Lower lobe of right lung (tissue), 2 donors: ENCODE measurements around the gene NBEAL2. TPM values are rescaled to one million over a fixed set of nuclear protein-coding genes. Genes with fewer than 3 reads are reported as not detected.

Experiments used
- ATAC-seq, 2 donors: fragments of 200-7000 bp; cut with Tn5 transposase; one replicate each; pipeline ENCODE4 v1.9.1; 2020 to 2022; ENCODE audit warnings: mild to moderate bottlenecking in 2 of 2, moderate library complexity in 2 of 2
- DNase-seq: peaks from one replicate; pipeline ENCODE4 v3.0.0-alpha.2; 2020
- H3K27ac ChIP-seq: fragments of 200-600 bp; one replicate; pipeline ENCODE4 v1.8.0; 2022
- H3K27me3 ChIP-seq: fragments of 200-600 bp; one replicate; pipeline ENCODE4 v1.8.0; 2022; ENCODE audit warnings: low read depth
- H3K36me3 ChIP-seq: fragments of 200-600 bp; one replicate; pipeline ENCODE4 v1.8.0; 2022; ENCODE audit warnings: mild to moderate bottlenecking
- H3K4me1 ChIP-seq: fragments of 200-600 bp; one replicate; pipeline ENCODE4 v1.8.0; 2022
- H3K4me3 ChIP-seq: fragments of 200-600 bp; one replicate; pipeline ENCODE4 v1.8.0; 2022; ENCODE audit warnings: mild to moderate bottlenecking
- H3K9me3 ChIP-seq: fragments of 200-600 bp; one replicate; pipeline ENCODE4 v1.8.0; 2022
- intact Hi-C: fragments of 100-400 bp; cut with DNase I; formaldehyde crosslinking; loops from one replicate; pipeline ENCODE4 v1.11.0; 2022
- total RNA-seq: library from RNA; stranded (reverse); fragmentation: NEBNext Ultra II Directional; extraction: Animal tissue kit (Norgen Biotek cat#: 25700); gene quantifications from one replicate; pipeline ENCODE4 v1.2.1, GENCODE V29; 2021
- TF ChIP-seq, protein P1 (sequence below): fragments of 200-600 bp; IDR thresholded peaks from one replicate; pipeline ENCODE4 v1.8.0; 2022; ENCODE audit warnings: antibody characterized with exemption, mild to moderate bottlenecking
- donor health status: DM: no; HTN: yes; CAD: no; lungs with severe emphysema.

Gene NBEAL2
- total RNA-seq, 1 donor from 2014 or later: 97.0 TPM

DNA sequence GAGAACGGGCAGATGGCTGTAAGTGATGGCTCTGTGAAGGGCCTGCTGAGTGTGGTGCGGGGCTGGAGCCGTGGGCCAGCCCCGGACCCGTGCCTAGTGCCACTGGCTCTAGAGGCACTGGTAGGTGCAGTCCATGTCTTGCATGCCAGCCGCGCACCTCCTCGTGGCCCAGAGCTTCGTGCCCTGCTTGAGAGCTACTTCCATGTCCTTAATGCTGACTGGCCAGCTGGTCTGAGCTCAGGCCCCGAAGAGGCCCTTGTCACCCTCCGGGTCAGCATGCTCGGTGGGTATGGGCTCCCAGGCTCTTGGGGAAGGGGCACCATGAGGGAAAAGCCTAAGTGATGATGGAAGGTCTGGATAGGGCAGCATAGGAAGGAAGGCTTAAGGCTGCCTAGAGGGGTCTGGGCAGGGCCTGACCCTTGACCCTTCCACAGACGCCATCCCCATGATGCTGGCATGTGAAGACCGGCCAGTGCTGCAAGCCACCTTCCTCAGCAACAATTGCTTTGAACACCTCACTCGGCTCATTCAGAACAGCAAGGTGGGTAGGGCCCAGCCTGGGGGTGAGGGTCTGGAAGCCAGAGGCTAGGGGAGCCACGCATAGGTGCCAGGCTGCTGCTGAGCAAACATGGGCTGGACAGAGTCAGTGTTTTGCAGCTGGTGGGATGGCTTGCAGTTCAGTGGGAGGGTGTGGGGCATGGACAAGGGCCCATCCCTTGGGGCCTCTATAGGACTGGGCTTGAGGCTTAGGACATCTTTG is 12.1 kb downstream of the NBEAL2 start:
- TF ChIP-seq, protein P1, sequence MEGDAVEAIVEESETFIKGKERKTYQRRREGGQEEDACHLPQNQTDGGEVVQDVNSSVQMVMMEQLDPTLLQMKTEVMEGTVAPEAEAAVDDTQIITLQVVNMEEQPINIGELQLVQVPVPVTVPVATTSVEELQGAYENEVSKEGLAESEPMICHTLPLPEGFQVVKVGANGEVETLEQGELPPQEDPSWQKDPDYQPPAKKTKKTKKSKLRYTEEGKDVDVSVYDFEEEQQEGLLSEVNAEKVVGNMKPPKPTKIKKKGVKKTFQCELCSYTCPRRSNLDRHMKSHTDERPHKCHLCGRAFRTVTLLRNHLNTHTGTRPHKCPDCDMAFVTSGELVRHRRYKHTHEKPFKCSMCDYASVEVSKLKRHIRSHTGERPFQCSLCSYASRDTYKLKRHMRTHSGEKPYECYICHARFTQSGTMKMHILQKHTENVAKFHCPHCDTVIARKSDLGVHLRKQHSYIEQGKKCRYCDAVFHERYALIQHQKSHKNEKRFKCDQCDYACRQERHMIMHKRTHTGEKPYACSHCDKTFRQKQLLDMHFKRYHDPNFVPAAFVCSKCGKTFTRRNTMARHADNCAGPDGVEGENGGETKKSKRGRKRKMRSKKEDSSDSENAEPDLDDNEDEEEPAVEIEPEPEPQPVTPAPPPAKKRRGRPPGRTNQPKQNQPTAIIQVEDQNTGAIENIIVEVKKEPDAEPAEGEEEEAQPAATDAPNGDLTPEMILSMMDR: no peak
- no peaks in the 10 kb centered on the region for H3K9me3 ChIP-seq
- H3K4me3 ChIP-seq: no peak overlapping the region
- intact Hi-C loops: no loop called here
- DNase-seq (peak; percentile 36), ATAC-seq (no peak)
- H3K4me1 ChIP-seq: peaks cover 35% of the 10 kb centered on the region
- H3K27ac ChIP-seq: no peak overlapping the region
- H3K27me3 ChIP-seq: no peaks in the 10 kb centered on the region
- peaks cover 65% of the 10 kb centered on the region for H3K36me3 ChIP-seq

DNA sequence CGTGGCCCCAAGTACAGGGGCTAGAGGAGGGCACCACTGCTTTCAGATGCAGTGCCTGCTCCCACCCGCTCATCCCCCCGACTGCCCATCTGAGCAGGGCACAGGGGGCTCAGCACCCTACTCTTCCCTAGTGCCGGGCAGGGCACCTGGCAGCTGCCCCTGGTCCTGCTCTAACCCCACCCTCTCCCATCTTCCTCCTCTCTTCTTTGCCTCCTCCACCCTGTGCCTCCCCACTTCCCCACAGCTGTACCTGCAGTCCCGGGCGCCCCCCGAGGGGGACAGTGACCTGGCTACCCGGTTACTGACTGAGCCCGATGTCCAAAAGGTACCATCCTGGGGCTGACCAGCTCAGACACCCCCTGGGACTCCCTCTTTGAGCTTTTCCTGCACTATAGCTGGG is 12.8 kb downstream of the NBEAL2 start:
- H3K27me3 ChIP-seq: no peaks in the 10 kb centered on the region
- DNase-seq: peak; percentile 23
- ATAC-seq: no peak
- TF ChIP-seq, protein P1: no peak
- no peak overlapping the region for H3K4me3 ChIP-seq
- intact Hi-C loops: no loop called here
- peaks cover 29% of the 10 kb centered on the region for H3K4me1 ChIP-seq
- no peaks in the 10 kb centered on the region for H3K9me3 ChIP-seq
- peaks cover 71% of the 10 kb centered on the region for H3K36me3 ChIP-seq
- H3K27ac ChIP-seq: no peak overlapping the region

DNA sequence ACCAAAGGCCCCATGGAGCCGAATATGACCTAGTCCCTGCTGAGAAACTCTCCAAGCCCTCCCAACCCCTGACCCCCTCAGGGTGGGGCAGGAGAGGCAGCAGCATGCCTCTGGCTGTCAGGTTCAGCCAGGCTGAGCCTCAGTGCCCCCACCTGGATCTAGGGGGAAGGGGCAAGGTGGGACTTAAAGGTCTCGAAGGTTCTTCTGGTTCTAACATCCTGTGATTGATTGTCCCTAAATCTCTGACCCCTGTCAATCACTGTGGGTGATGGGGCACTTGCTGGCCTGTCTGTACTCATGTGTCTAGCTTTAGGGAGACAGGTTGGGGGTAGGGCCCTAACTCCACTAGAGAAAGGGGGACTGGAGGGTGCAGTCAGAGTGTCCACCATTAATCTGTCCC is 13.8 kb downstream of the NBEAL2 start:
- intact Hi-C loops: no loop called here
- H3K9me3 ChIP-seq: no peaks in the 10 kb centered on the region
- ATAC-seq (no peak), DNase-seq (no peak)
- H3K36me3 ChIP-seq: peaks cover 81% of the 10 kb centered on the region
- TF ChIP-seq, protein P1: no peak
- H3K27me3 ChIP-seq: no peaks in the 10 kb centered on the region
- no peak overlapping the region for H3K27ac ChIP-seq
- H3K4me1 ChIP-seq: peaks cover 20% of the 10 kb centered on the region
- no peak overlapping the region for H3K4me3 ChIP-seq

DNA sequence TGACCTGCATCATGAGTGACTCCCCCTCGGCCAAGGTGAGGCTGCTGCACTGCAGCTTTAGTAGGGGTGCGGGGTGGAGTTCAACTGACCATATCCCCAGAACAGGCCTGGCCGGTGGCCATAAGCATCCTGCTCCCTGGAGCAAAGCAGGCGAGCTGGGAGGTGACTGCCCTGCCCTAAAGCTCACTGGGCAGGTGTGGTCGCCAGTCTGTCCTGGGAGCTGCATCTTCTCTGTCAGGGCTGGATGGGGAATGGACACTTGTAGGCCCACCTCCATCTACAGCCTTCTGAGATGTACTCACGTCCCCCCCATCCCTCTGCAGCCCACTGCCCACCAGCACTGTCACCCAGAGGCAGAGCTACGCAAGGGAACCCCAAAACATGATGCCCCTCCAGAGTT is 14.5 kb downstream of the NBEAL2 start:
- H3K27ac ChIP-seq: no peak overlapping the region
- peaks cover 87% of the 10 kb centered on the region for H3K36me3 ChIP-seq
- DNase-seq (peak; percentile 16), ATAC-seq (no peak)
- no peak overlapping the region for H3K4me3 ChIP-seq
- peaks cover 20% of the 10 kb centered on the region for H3K4me1 ChIP-seq
- TF ChIP-seq, protein P1: no peak
- intact Hi-C loops: no loop called here
- H3K9me3 ChIP-seq: no peaks in the 10 kb centered on the region
- no peaks in the 10 kb centered on the region for H3K27me3 ChIP-seq

DNA sequence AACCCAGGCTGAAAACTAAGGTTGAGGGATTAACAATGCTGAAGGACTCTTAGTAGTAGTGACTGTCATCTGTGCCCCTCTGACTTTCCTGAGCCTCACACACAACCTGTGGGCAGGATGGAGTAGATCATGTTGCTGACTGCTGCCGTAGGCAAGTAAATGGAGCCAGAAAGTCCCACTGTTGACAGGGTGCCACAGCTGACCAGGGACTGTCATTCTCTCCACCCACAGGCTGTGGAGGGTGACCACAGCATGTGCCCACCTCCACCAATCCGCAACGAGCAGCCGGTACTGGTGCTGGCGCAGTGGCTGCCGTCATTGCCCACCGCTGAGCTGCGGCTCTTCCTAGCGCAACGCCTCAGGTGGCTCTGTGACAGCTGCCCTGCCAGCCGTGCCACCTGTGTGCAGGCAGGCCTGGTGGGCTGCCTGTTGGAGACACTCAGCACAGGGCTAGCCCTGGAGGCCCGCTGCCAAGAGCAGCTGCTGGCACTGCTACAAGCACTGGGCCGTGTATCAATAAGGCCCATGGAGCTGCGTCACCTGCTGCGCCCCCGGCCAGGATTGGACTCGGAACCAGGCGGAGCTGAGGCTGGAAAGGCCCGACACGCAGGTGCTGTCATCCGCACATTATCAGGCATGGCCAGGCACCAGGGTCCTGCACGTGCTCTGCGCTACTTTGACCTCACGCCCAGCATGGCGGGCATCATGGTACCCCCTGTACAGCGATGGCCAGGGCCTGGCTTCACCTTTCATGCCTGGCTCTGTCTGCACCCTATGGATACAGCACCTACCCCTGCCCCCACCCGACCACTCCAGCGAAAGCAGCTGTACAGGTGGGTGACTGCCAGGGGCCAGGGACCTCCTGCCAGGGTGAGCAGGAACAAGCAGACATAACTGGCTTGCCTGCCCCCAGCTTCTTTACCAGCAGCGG is 15.6 kb downstream of the NBEAL2 start:
- H3K4me1 ChIP-seq: peaks cover 10% of the 10 kb centered on the region
- no peak for ATAC-seq
- no peaks in the 10 kb centered on the region for H3K27me3 ChIP-seq
- H3K36me3 ChIP-seq: peaks cover 94% of the 10 kb centered on the region
- no peak overlapping the region for H3K27ac ChIP-seq
- H3K4me3 ChIP-seq: no peak overlapping the region
- TF ChIP-seq, protein P1: no peak
- DNase-seq: peak; percentile 40
- H3K9me3 ChIP-seq: no peaks in the 10 kb centered on the region
- intact Hi-C loops: no loop called here
